ENCODE measurements around the gene MTX1.
"Not testable (repeated sequence)": the region's sequence is repeated elsewhere in the genome, so short reads cannot be mapped to it uniquely, and the experiment has no call there.

GRCh38 chr1:155189926-155190325 is 18.6 kb upstream of the MTX1 start:
- not testable (repeated sequence) for TF ChIP-seq CTCF (IDR thresholded peaks at IDR 0.05; ENCODE audit: low read depth, low read length, poor library complexity, severe bottlenecking); EZH2phosphoT487 (IDR thresholded peaks at IDR 0.05; ENCODE audit: borderline replicate concordance, low read length)

Measured in DOHH2 (cell line).